Measurements from ENCODE around the gene SNAPC4.

- TF ChIP-seq, protein P1, sequence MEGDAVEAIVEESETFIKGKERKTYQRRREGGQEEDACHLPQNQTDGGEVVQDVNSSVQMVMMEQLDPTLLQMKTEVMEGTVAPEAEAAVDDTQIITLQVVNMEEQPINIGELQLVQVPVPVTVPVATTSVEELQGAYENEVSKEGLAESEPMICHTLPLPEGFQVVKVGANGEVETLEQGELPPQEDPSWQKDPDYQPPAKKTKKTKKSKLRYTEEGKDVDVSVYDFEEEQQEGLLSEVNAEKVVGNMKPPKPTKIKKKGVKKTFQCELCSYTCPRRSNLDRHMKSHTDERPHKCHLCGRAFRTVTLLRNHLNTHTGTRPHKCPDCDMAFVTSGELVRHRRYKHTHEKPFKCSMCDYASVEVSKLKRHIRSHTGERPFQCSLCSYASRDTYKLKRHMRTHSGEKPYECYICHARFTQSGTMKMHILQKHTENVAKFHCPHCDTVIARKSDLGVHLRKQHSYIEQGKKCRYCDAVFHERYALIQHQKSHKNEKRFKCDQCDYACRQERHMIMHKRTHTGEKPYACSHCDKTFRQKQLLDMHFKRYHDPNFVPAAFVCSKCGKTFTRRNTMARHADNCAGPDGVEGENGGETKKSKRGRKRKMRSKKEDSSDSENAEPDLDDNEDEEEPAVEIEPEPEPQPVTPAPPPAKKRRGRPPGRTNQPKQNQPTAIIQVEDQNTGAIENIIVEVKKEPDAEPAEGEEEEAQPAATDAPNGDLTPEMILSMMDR (IDR thresholded peaks at IDR 0.05; ENCODE audit: low read depth, low read length, poor library complexity, severe bottlenecking): no peak
- TF ChIP-seq EZH2phosphoT487 (IDR thresholded peaks at IDR 0.05; ENCODE audit: borderline replicate concordance, low read length): no peak
These were observed 4.8 kb upstream of the SNAPC4 start for GRCh38 chr9:136404801-136405136.

Data from DOHH2 (cell line).